ENCODE measurements around the gene FOXO4.

The FOXO4 gene

GRCh38 chrX:71131510-71131909, 35.9 kb downstream of the FOXO4 start:
- DNase-seq (ENCODE audit: extremely low read depth in 1 of 2, low read depth in 1 of 2) = no peak

DNA sequence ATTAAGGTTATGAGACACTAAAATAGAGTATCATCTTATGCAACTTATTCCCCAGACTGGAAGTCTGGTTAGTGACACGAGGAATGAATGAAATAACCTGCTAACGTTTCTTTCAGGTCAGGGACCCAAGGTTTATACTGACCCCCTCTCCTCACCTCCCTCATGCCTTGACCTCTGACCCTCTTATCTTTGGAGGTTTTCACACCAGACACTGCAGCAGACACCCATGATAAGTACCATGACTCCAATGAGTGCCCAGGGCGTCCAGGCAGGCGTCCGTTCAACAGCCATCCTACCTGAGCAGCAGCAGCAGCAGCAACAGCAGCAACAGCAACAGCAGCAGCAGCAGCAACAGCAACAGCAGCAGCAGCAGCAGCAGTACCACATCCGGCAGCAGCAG, 44.8 kb downstream of the FOXO4 start:
- DNase-seq (ENCODE audit: extremely low read depth in 1 of 2, low read depth in 1 of 2) = no peak

- DNase-seq (ENCODE audit: extremely low read depth in 1 of 2, low read depth in 1 of 2) = no peak
Observed at GRCh38 chrX:71143508-71143907, 47.9 kb downstream of the FOXO4 start.

- no peak for DNase-seq (ENCODE audit: extremely low read depth in 1 of 2, low read depth in 1 of 2)
Observed at GRCh38 chrX:71144651-71145050, 49.0 kb downstream of the FOXO4 start, which contains the start of gene NLGN3. NLGN3 (plus strand) TSS chrX:71144841; CDS start chrX:71147750, 2,909 bp downstream.

GRCh38 chrX:71147496-71148277, 52.0 kb downstream of the FOXO4 start:
- DNase-seq (ENCODE audit: extremely low read depth in 1 of 2, low read depth in 1 of 2) = no peak

GRCh38 chrX:71148278-71148663, 52.6 kb downstream of the FOXO4 start:
- no peak for DNase-seq (ENCODE audit: extremely low read depth in 1 of 2, low read depth in 1 of 2)

GRCh38 chrX:71151366-71151765, 55.7 kb downstream of the FOXO4 start:
- no peak for DNase-seq (ENCODE audit: extremely low read depth in 1 of 2, low read depth in 1 of 2)

Data from stimulated activated CD8-positive, alpha-beta memory T cell treated with anti-CD3 and anti-CD28 coated beads, Interleukin-7, amount 100 ng/mL, for 48 hours (primary cell).